GM13976 (cell line): Measurements from ENCODE around the gene ALG12.

Source experiments
- DNase-seq: peaks from one replicate; pipeline ENCODE4 v3.0.0; 2012; ENCODE audit warnings: low spot score
- CTCF ChIP-seq: IDR thresholded peaks from 2 replicates; pipeline ENCODE4 v1.5.1; 2012; ENCODE audit warnings: borderline replicate concordance, mild to moderate bottlenecking; ENCODE audit not compliant: insufficient read depth; ENCODE audit errors: extremely low read depth, missing control alignments, control extremely low read depth
- in situ Hi-C: fragments of 300-500 bp; cut with MboI; formaldehyde crosslinking; loops from one replicate; pipeline ENCODE4 v1.12.0; 2022; ENCODE audit warnings: low sequenced_read_pairs, mixed read lengths, inconsistent platforms; ENCODE audit not compliant: unreplicated experiment

ALG12 gene

GRCh38 chr22:49910229-49911155, 7.7 kb downstream of the ALG12 start:
- no peak for TF ChIP-seq CTCF
- in situ Hi-C loops: no loop called here
- no peak for DNase-seq

GRCh38 chr22:49909476-49910205, 8.6 kb downstream of the ALG12 start:
- no peak for DNase-seq
- no peak for TF ChIP-seq CTCF
- in situ Hi-C loops: no loop called here

GRCh38 chr22:49907807-49908206, 10.4 kb downstream of the ALG12 start:
- in situ Hi-C loops: no loop called here
- DNase-seq: no peak
- TF ChIP-seq CTCF: no peak

- in situ Hi-C loops: no loop called here
- DNase-seq: no peak
- no peak for TF ChIP-seq CTCF
Observed at GRCh38 chr22:49906799-49907290, 11.4 kb downstream of the ALG12 start.

GRCh38 chr22:49906071-49906798, 12.0 kb downstream of the ALG12 start:
- no peak for DNase-seq
- no peak for TF ChIP-seq CTCF
- in situ Hi-C loops: no loop called here

- in situ Hi-C loops: no loop called here
- DNase-seq: no peak
- TF ChIP-seq CTCF: no peak
Observed at GRCh38 chr22:49905465-49905864, 12.8 kb downstream of the ALG12 start.
